GM23338 (cell line): ENCODE results near the gene FMN1.

Experiments used
- EZH2 ChIP-seq: fragments of 200-600 bp; sonication (generic); IDR thresholded peaks from one replicate; pipeline ENCODE4 v1.8.0; 2017; ENCODE audit warnings: antibody characterized with exemption, mild to moderate bottlenecking, low read depth; ENCODE audit not compliant: unreplicated experiment
- POLR2AphosphoS5 ChIP-seq: IDR thresholded peaks from 2 replicates; pipeline ENCODE4 v1.6.1; 2016; ENCODE audit warnings: antibody characterized with exemption, low read depth

DNA sequence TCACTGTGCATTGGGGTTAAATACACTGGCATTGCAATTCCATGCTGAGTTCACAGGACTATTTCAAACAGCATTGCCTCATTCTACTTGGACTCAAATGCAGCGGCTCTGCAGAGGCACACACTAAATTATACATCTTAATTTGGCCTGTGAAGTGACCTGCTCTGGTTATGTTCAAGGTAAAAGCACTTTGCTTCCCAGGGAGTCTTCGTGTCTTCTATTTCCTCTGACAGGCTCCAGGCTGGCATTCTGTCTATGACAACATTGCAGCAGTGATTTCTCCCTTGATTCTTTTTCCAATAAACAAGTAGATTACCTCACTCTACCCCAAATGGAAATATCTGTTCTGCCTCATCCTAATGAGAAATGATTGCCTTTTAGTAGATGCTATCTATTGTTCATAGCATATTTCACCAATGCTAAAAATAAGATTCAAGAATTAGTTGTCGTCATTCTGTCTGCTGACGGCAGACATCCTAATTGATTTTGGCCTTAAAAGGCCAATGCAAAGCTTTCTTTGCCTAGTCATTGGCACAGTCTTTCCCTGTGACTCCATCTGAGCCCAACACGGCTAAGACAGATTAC lies 33.8 kb downstream of the FMN1 start:
- no peak for TF ChIP-seq EZH2
- TF ChIP-seq POLR2AphosphoS5, result no peak
